ENCODE data around the gene AP2M1. TPM values are rescaled to one million over a fixed set of nuclear protein-coding genes. Genes with fewer than 3 reads are reported as not detected.
"Not testable (repeated sequence)": the region's sequence is repeated elsewhere in the genome, so short reads cannot be mapped to it uniquely, and the experiment has no call there.

AP2M1 gene
- total RNA-seq, 3 donors from 2014 or later, result 195 to 240 (median 204) TPM

- peak in 1 of 2 donors; percentile 39 for DNase-seq (ENCODE audit: low spot score in 2 of 2)
- Histone ChIP-seq H3K4me3 (no peak overlapping the region), H3K4me1 (no peaks in the 10 kb centered on the region), H3K36me3 (peaks cover 7% of the 10 kb centered on the region), H3K9me3 (no peaks in the 10 kb centered on the region), H3K27me3 (no peaks in the 10 kb centered on the region), H3K27ac (peak overlapping the region; percentile 13 to 50)
- no peak for TF ChIP-seq POLR2A (IDR thresholded peaks at IDR 0.05)
- TF ChIP-seq CTCF (IDR thresholded peaks at IDR 0.05), result no peak
- no peak for TF ChIP-seq POLR2AphosphoS5 (IDR thresholded peaks at IDR 0.05)
- intact Hi-C loops (cut with DNase I; ENCODE audit: low total_unique reads), result no loop called here
These were observed 28.8 kb upstream of the AP2M1 start for GRCh38 chr3:184145751-184146270.

- intact Hi-C loops (cut with DNase I; ENCODE audit: low total_unique reads), result no loop called here
- TF ChIP-seq POLR2A (IDR thresholded peaks at IDR 0.05), result no peak
- TF ChIP-seq CTCF (IDR thresholded peaks at IDR 0.05), result no peak
- TF ChIP-seq POLR2AphosphoS5 (IDR thresholded peaks at IDR 0.05), result no peak
- Histone ChIP-seq H3K27ac (no peak overlapping the region), H3K4me1 (no peaks in the 10 kb centered on the region), H3K9me3 (no peaks in the 10 kb centered on the region), H3K36me3 (no peaks in the 10 kb centered on the region), H3K27me3 (no peaks in the 10 kb centered on the region), H3K4me3 (no peak overlapping the region)
- no peak for DNase-seq (ENCODE audit: low spot score in 2 of 2)
These were observed 26.6 kb upstream of the AP2M1 start for GRCh38 chr3:184148076-184148475.

- Histone ChIP-seq H3K9me3 (no peaks in the 10 kb centered on the region), H3K27me3 (no peaks in the 10 kb centered on the region), H3K27ac (no peak overlapping the region), H3K36me3 (no peaks in the 10 kb centered on the region), H3K4me1 (no peaks in the 10 kb centered on the region), H3K4me3 (no peak overlapping the region)
- no peak for TF ChIP-seq CTCF (IDR thresholded peaks at IDR 0.05)
- no peak for TF ChIP-seq POLR2AphosphoS5 (IDR thresholded peaks at IDR 0.05)
- TF ChIP-seq POLR2A (IDR thresholded peaks at IDR 0.05), result no peak
- peak in 1 of 2 donors; percentile 14 for DNase-seq (ENCODE audit: low spot score in 2 of 2)
- intact Hi-C loops (cut with DNase I; ENCODE audit: low total_unique reads), result no loop called here
These were observed 25.5 kb upstream of the AP2M1 start for GRCh38 chr3:184149123-184149522.

- H3K27ac ChIP-seq; H3K36me3 ChIP-seq; H3K4me3 ChIP-seq; intact Hi-C loops (cut with DNase I; ENCODE audit: low total_unique reads); H3K27me3 ChIP-seq; H3K9me3 ChIP-seq; H3K4me1 ChIP-seq: not testable (repeated sequence)
- DNase-seq (ENCODE audit: low spot score in 2 of 2), result peak in 1 of 2 donors; percentile 2
These were observed 24.9 kb upstream of the AP2M1 start for GRCh38 chr3:184149770-184150169.

GRCh38 chr3:184154885-184155643 lies 19.6 kb upstream of the AP2M1 start, which contains the start of gene DVL3:
Gene DVL3 (plus strand): TSS chr3:184155377. CDS start chr3:184155636, 259 bp downstream.
- H3K27ac ChIP-seq, result peak within 1 kb of the TSS; percentile 88 to 97
- DNase-seq (ENCODE audit: low spot score in 2 of 2), result peak; percentile 37 to 59
- no peak for TF ChIP-seq CTCF (IDR thresholded peaks at IDR 0.05)
- no peak for TF ChIP-seq POLR2A (IDR thresholded peaks at IDR 0.05)
- peak in 2 of 3 donors; percentile 3 to 7 for TF ChIP-seq POLR2AphosphoS5 (IDR thresholded peaks at IDR 0.05)

More at GRCh38 chr3:184154885-184155643, 19.6 kb upstream of the AP2M1 start, which contains the start of gene DVL3:
- Histone ChIP-seq H3K9me3 (no peaks in the 10 kb centered on the region), H3K4me1 (peaks cover 0 to 3% of the 10 kb centered on the region in 2 donors), H3K36me3 (no peaks in the 10 kb centered on the region), H3K27me3 (no peaks in the 10 kb centered on the region), H3K4me3 (peak within 1 kb of the TSS; percentile 88 to 99 (median 91))
- intact Hi-C loops (cut with DNase I; ENCODE audit: low total_unique reads), result no loop called here

All from breast epithelium (tissue), 4 donors.